Left renal pelvis (tissue), 4 donors: ENCODE measurements around the gene PPP2R5D. TPM values are rescaled to one million over a fixed set of nuclear protein-coding genes. Genes with fewer than 3 reads are reported as not detected.
"Not testable (repeated sequence)": the region's sequence is repeated elsewhere in the genome, so short reads cannot be mapped to it uniquely, and the experiment has no call there.

Source experiments
- DNase-seq, 4 donors: peaks; one replicate each; pipeline ENCODE4 v3.0.0-alpha.2; 2013; ENCODE audit warnings: low read depth in 4 of 4, low spot score in 3 of 4
- polyA plus RNA-seq, 4 donors: library from polyadenylated mRNA; unstranded; fragments of 120-200 nt; gene quantifications; one replicate each; pipeline ENCODE4 v1.2.1, GENCODE V29; 2013; ENCODE audit not compliant: insufficient read length in 4 of 4

PPP2R5D gene
- polyA plus RNA-seq, 4 donors: 60.3 to 72.1 (median 66.5) TPM

DNA sequence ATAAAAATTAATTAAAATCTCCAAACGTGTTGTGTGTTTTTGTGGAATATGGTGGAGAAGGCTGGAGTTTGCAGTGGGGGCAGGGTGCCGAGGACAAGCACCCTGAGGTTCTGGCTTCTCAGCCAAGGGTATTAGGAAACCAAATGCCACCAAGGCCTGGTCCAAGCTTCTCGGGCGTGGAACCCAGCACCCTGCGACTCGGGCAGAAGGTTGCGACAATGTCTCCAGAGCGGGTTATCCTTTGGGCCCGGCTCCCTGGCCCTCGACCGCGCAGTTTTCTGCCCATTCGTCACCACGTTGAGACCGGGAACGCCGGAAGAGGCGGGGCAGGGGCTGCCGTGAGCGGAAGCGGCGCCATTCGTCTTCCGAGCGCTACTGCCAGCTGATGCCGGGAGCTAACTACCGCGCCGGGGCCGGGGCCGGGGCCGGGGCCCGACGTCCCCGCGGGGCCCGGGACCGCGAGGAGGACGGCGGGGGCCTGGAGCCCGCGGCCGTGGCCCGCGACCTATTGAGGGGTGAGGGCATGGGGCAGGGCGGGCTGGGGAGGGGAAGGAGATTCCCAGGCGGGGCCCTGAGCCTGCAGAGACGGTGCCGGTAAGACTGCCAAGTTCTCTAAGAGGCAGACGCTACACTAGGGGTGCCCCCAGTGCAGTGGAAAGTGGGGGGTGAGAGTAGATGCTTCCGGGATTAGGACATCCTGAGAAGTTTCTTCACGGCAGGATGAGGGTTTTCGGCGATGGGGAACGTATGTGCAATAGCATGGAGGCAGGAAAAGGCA, 37.1 kb downstream of the PPP2R5D start, which contains the start of gene RRP36:
TSS of gene RRP36 (plus strand) at position 354 of the 778 bp plus-strand sequence. CDS start at position 386, 32 bp downstream.
- peak in 3 of 4 donors; percentile 21 to 50 (median 42) for DNase-seq

DNA sequence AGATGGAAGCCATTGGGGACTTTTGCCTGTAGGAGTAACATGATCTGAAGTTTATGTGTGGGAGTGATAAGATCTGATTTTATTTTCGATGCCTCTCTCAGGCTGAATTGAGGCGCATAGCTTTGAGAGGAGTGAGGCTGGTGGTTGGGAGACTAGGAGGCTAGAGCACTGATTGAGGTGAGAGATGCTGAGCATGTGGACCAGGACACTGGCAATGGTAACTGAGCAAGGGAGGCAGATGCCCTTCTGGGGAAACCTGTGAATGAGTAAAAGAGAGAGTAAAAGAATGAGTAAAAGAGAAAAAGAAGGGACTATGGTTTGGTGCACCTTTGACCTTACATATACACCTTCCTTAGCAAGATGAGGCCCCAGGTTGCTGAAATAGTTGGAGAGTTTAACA, 40.1 kb downstream of the PPP2R5D start:
- DNase-seq: no peak

DNA sequence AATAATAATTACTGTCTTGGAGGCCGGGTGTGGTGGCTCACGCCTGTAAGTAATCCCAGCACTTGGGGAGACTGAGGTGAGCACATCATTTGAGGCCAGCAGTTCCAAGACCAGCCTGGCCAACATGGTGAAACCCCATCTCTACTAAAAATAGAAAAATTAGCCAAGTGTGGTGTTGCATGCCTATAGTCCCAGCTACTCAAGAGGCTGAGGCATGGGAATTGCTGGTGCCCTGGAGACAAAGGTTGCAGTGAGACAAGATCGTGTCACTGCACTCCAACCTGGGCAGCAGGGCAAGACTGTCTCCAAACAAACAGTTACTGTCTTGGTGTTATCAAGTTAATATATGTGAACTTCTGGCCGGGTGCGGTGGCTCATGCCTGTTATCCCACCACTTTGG, 42.0 kb downstream of the PPP2R5D start:
- no peak for DNase-seq

DNA sequence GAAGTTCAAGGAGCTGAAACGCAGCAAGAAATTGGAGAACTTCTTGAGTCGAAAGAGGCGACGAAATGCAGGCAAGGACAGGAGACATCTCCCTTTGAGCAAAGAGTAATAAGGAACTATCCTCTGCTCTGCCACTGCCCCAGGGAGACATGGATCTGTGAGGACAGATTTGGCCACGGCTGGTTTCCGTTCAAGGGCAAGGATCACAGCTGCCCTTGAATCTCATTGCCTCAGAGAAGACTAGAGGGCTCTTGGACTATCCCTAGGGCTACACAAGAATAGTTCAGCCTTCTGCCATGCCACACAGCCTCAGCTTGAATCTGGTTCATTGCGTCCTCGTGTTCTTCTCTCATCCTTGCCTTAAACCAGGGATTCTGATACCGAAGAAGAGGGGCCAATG, 44.8 kb downstream of the PPP2R5D start:
- no peak for DNase-seq

- DNase-seq: no peak
Measured at GRCh38 chr6:43032326-43032725, 48.0 kb downstream of the PPP2R5D start.

DNA sequence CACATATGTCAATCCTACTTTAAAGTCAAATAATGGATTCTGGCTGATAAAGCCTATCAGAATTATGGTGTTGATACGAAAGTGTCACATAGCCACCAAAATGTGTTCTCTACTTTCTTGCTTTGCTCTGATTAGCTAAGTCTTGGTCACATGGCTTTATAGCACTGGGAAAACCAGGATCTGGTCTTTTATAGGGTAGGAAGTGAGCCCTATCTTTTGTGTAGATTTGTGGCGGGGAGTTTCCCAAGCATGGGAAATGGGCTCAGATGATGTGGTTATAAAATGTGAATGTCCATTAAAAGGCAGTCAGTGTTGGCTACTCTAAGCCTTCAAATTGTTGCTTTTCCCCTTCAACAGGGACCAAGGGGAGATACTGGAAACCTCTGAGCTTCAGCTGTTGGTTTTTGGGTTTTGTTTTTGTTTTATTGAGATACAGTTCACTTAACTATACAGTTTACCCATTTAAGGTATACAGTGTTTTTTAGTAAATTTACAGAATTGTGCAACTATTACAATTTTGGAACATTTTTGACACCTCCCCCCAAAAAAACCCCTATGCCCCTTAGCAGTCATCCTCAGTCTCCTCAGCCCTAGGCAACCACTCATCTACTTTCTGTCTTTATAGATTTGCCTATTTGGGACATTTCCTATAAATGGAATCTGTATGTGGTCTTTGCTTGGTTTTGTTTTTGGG, 49.3 kb downstream of the PPP2R5D start:
- no peak for DNase-seq

DNA sequence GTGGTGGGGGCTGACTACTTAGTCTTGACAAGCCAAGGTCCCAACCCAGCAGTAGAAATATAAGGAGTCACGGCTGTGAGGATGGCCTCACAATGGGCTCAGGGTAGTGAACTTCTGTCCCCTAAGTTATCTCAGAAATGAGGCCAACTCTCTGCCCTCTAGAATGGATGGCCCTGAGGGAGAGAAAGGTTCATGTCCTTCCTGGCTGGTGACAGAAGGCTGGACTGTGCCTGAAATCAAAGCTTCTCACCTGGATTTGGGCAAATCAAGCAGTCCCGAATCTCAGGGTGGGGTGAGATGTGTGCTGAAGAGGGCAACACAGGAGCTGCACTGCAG, 49.8 kb downstream of the PPP2R5D start:
- DNase-seq: no peak

GRCh38 chr6:43035495-43036194, 51.3 kb downstream of the PPP2R5D start:
- DNase-seq: no peak

DNA sequence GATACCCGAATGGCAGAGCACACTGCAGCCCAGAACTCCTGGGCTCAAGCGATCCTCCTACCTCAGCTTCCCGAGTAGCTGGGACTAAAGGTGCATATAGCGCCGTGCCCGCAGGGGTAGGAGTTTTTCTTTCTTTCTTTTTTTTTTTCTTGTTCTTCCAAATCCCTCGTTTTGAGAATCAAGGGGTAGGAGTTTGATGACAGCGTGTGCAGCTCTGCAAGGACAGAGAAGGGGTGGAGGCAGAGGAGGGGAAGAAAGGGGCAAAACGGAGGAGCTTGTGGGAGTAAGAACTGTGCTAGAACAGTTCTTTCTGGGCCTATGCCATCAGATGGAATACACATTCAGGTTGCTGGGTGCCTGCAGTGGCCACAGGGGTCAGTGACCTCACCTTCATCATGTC, 52.3 kb downstream of the PPP2R5D start:
- no peak for DNase-seq

DNA sequence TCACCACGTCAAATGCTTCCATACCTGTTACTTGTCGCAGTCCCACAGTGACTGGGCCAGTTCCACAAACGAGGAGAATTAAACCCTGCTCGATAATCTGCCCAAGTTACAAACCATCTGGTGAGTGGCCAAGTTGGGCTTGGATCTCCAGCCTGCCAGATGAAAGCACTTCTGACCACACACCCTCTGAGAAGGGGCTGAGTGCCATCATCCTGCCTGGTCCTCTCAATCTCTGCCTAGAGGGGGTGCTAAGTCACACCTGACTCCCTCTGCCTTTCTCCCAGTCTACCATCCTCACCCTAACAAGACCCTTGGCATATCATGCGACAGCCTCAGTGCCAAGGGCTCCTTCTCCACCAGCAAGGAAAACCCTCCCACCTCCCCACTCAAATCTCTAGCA, 52.8 kb downstream of the PPP2R5D start:
- DNase-seq: no peak

DNA sequence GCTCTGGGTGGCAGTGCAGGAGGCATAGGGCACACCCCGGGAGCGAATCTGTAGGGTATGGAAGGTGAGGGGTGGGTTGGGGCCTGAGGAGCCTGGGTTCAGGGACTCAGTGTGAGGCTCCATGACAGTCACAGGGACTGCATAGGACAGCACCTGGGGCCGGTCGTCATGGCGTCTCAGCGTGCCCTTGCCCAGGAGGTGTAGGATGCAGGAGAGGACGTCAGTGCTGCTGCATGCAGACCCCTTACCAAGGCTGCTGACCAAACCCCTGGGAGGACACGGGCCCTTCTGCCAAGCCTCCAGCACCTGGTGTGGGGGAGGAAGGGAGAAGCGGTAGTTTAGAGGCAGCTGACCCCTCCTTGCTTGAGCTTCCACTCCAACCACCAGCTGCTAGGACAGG, 53.3 kb downstream of the PPP2R5D start:
- DNase-seq: no peak

- DNase-seq: no peak
Measured at GRCh38 chr6:43038727-43039126, 54.4 kb downstream of the PPP2R5D start.

- DNase-seq: no peak
Measured at GRCh38 chr6:43040542-43041257, 56.3 kb downstream of the PPP2R5D start.

DNA sequence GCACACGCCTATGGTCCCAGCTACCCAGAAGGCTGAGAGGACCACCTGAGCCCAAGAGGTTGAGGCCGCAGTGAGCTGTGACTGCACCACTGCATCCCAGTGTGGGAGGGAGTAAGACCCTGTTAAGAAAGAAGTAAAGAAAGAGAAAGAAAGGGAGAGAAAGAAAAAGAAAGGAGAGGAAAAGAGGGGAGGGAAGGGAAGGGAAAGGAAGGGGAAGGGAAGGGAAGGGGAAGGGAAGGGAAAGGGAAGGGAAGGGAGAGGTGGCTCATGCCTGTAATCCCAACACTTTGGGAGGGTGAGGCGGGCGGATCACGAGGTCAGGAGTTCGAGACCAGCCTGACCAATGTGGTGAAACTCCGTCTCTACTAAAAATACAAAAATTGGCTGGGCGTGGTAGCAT, 57.1 kb downstream of the PPP2R5D start:
- DNase-seq: not testable (repeated sequence)

DNA sequence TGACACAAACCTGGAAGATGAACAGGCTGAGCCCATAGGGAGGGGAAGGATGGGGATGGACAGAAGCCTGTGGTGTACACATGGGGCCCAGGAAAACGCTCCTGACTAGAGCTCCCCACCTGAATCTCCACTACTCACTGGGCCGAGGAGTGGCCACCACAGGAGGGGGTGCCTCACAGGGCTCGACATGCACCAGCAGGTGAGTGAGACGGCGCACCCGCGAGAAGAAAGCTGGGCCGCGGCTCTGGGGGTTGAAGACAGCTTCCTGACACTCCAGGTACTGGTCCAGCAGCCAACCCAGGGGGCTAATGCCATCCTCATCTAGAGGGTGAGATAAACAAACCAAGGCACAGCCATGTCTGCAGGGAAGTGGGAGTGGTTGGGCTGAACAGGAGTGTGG, 58.9 kb downstream of the PPP2R5D start:
- DNase-seq: no peak

GRCh38 chr6:43045371-43045930, 61.1 kb downstream of the PPP2R5D start:
- DNase-seq: no peak

DNA sequence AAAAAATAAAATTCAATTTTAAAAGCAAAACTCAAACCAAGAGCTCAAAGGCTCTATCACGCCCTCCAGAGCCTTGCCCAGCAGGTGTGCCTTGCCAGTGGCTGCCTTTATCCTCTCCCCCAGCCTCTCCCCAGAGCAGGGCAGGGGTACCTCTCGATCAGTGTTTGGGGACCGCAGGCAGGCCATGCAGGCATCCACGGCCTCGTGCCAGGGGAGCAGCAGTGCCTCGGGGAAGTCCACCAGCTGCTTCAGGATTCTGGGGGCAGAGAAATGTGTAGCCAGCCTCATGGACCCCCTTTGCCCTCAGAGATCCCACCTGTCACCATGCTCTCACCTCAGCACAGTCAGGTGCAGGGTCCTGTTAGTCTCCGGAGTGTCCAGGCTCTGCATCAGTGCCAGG, 63.6 kb downstream of the PPP2R5D start:
- no peak for DNase-seq

DNA sequence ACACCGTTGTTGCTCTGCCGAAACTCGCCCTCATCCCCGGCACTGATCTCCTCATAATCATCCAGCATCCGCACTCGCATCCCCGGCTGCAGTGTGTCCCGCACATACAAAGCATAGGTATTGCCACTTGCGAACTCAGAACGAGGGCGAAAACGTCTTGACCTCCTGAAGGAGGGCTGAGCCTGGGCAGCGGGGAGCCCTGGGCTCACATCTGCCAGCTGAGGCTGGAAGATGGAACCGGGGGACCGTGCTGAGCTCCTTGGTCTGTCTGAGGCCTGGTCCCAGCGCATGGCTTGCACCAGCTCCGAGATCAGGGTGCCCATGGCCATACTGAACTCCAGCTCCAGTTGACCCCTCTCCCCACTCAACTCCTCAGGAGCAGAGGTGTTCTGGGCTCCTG, 66.6 kb downstream of the PPP2R5D start:
- DNase-seq: no peak

- no peak for DNase-seq
Measured at GRCh38 chr6:43052225-43052841, 68.0 kb downstream of the PPP2R5D start.

- DNase-seq: peak in 1 of 4 donors; percentile 18
Measured at GRCh38 chr6:43052842-43053544, 68.6 kb downstream of the PPP2R5D start.
